Measurements from ENCODE around the gene SLC25A30.
"Not testable (repeated sequence)": the region's sequence is repeated elsewhere in the genome, so short reads cannot be mapped to it uniquely, and the experiment has no call there.

Gene SLC25A30

DNA sequence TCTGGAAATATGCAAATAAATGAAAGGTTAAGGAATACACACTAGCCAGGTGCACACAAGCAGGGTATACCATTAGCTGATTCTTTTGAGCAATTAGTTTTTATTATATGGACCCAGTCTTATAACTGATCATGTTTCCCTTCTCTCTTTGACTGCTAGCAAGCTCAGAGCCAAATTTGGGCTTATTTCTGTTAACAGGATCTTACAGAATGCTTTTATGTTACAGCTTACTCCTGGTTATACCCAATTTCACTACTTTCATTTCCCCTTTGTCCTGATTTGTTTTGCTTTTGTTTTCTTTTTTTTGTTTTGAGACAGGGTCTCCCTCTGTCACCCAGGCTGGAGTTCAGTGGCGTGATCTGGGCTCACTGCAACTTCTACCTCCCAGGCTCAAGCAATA, 64.3 kb downstream of the SLC25A30 start:
- TF ChIP-seq, protein P1, sequence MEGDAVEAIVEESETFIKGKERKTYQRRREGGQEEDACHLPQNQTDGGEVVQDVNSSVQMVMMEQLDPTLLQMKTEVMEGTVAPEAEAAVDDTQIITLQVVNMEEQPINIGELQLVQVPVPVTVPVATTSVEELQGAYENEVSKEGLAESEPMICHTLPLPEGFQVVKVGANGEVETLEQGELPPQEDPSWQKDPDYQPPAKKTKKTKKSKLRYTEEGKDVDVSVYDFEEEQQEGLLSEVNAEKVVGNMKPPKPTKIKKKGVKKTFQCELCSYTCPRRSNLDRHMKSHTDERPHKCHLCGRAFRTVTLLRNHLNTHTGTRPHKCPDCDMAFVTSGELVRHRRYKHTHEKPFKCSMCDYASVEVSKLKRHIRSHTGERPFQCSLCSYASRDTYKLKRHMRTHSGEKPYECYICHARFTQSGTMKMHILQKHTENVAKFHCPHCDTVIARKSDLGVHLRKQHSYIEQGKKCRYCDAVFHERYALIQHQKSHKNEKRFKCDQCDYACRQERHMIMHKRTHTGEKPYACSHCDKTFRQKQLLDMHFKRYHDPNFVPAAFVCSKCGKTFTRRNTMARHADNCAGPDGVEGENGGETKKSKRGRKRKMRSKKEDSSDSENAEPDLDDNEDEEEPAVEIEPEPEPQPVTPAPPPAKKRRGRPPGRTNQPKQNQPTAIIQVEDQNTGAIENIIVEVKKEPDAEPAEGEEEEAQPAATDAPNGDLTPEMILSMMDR (IDR thresholded peaks at IDR 0.05; ENCODE audit: control insufficient read depth, extremely low read depth, insufficient read depth), result no peak
- DNase-seq (ENCODE audit: low read depth), result no peak
- no peak overlapping the region for H3K4me3 ChIP-seq (ENCODE audit: low read depth, low read length)

DNA sequence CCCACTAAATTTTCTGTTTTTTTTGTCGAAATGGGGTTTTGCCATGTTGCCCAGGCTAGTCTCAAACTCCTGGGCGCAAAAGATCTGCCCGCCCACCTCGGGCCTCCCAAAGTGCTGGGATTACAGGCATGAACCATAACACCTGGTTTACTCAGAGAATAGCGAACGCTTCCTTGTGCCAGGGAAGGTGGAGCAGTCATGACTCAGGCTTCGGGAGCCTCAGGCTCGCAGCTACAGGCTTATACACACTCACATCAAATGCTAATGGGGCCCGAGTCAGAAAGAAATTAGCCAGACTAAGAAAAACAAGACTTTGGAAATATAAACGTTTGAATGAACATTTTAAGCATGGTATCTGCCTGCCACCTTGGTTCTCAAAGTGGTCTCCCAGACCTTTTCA, 66.1 kb downstream of the SLC25A30 start:
- no peak for DNase-seq (ENCODE audit: low read depth)
- no peak overlapping the region for H3K4me3 ChIP-seq (ENCODE audit: low read depth, low read length)
- TF ChIP-seq, protein P1 (IDR thresholded peaks at IDR 0.05; ENCODE audit: control insufficient read depth, extremely low read depth, insufficient read depth), result no peak

DNA sequence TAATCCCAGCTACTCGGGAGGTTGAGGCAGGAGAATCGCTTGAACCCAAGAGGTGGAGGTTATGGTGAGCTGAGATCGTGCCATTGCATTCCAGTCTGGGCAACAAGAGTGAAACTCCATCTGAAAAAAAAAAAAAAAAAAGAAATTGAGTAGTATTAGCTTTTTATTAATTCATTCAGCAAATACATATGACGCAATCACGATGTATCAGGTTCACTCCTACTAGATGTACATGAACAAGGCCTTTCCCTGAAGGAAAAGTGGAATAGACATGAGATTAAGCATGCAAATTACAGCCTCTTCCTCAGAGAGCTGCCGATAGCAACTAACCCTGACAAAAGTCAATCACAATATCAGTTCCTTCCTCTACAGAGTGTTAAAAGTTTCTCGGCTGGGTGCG, 68.0 kb downstream of the SLC25A30 start:
- TF ChIP-seq, protein P1 (IDR thresholded peaks at IDR 0.05; ENCODE audit: control insufficient read depth, extremely low read depth, insufficient read depth), result no peak
- H3K4me3 ChIP-seq (ENCODE audit: low read depth, low read length), result no peak overlapping the region
- no peak for DNase-seq (ENCODE audit: low read depth)

DNA sequence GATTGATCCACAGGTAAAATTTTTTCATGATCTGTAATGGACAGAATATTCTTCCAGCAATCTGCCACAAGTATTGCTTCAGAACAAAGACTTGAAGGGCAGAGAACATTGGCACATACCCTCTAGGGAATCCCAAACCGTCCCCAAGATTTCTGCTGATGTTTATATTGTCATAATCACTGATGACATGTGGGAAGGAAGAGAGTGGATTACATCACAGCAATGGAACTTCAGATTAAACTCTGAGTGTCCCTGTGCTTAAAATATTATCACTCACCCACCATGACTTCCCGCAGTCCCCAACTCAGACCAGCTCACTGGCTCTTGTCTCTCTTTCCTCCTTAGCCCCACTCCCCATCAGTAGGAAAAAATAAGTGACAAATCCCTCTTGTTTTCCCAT, 68.7 kb downstream of the SLC25A30 start:
- TF ChIP-seq, protein P1 (IDR thresholded peaks at IDR 0.05; ENCODE audit: control insufficient read depth, extremely low read depth, insufficient read depth), result no peak
- H3K4me3 ChIP-seq (ENCODE audit: low read depth, low read length), result no peak overlapping the region
- no peak for DNase-seq (ENCODE audit: low read depth)

DNA sequence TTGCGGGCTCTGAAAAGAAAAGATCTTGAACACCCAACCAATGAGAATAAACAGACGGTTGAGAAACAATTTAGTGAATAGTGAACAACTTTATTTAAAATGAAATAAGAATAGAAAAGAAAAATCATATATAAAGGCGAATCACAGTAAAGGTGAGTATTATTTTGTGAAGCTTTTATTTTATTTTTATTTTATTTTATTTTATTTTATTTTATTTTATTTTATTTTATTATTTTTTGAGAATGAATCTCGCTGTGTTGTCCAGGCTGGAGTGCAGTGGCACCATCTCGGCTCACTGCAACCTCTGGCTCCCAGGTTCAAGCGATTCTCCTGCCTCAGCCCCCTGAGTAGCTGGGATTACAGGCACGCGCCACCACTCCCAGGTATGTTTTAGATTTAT, 74.1 kb downstream of the SLC25A30 start:
- not testable (repeated sequence) for DNase-seq (ENCODE audit: low read depth)

More for the DNA sequence above, 74.1 kb downstream of the SLC25A30 start:
- not testable (repeated sequence) for H3K4me3 ChIP-seq (ENCODE audit: low read depth, low read length)
